Smooth muscle cell (in vitro differentiated cells): Measurements from ENCODE around the gene SPAG9. TPM values are rescaled to one million over a fixed set of nuclear protein-coding genes. Genes with fewer than 3 reads are reported as not detected.

Experiments used
- DNase-seq: peaks from one replicate; lab custom pipeline; 2025; ENCODE audit not compliant: unreplicated experiment; lab: John Stamatoyannopoulos, UW
- H2AFZ ChIP-seq: fragments of 200-600 bp; sonication (generic); 2 replicates; pipeline ENCODE4 v1.6.0; 2016; ENCODE audit warnings: antibody characterized with exemption, low read depth, mild to moderate bottlenecking
- H3F3A ChIP-seq: fragments of 200-600 bp; sonication (generic); 2 replicates; pipeline ENCODE4 v1.6.0; 2017; ENCODE audit warnings: antibody characterized with exemption, low read depth
- H3K27ac ChIP-seq: fragments of 200-600 bp; sonication (generic); 2 replicates; pipeline ENCODE4 v1.5.1; 2016; ENCODE audit warnings: low read depth, mild to moderate bottlenecking
- H3K27me3 ChIP-seq: fragments of 200-600 bp; sonication (generic); 2 replicates; pipeline ENCODE4 v1.6.1; 2016; ENCODE audit warnings: low read depth, mild to moderate bottlenecking
- H3K36me3 ChIP-seq: fragments of 200-600 bp; sonication (generic); 2 replicates; pipeline ENCODE4 v1.5.1; 2016; ENCODE audit warnings: low read depth
- H3K4me1 ChIP-seq: fragments of 200-600 bp; sonication (generic); 2 replicates; pipeline ENCODE4 v1.5.1; 2016; ENCODE audit warnings: low read depth
- H3K4me2 ChIP-seq: fragments of 200-600 bp; sonication (generic); 2 replicates; pipeline ENCODE4 v1.6.0; 2016; ENCODE audit warnings: mild to moderate bottlenecking
- H3K4me3 ChIP-seq: fragments of 200-600 bp; sonication (generic); 2 replicates; pipeline ENCODE4 v1.5.1; 2016; ENCODE audit warnings: mild to moderate bottlenecking
- H3K79me2 ChIP-seq: fragments of 200-600 bp; sonication (generic); 2 replicates; pipeline ENCODE4 v1.6.0; 2016; ENCODE audit warnings: low read depth, mild to moderate bottlenecking
- H3K9ac ChIP-seq: fragments of 200-600 bp; sonication (generic); 2 replicates; pipeline ENCODE4 v1.6.0; 2016; ENCODE audit warnings: low read depth
- H3K9me3 ChIP-seq: fragments of 200-600 bp; sonication (generic); replicated peaks from 2 replicates; pipeline ENCODE4 v1.5.1; 2016; ENCODE audit warnings: low read depth
- H4K20me1 ChIP-seq: fragments of 200-600 bp; sonication (generic); 2 replicates; pipeline ENCODE4 v1.6.0; 2016; ENCODE audit warnings: low read depth
- CTCF ChIP-seq: fragments of 200-600 bp; sonication (generic); IDR thresholded peaks from 2 replicates; pipeline ENCODE4 v1.5.1; 2017; ENCODE audit warnings: borderline replicate concordance, mild to moderate bottlenecking, antibody characterized with exemption; ENCODE audit not compliant: insufficient read depth, poor library complexity, severe bottlenecking
- WGBS: methylation state at CpG from one replicate; pipeline ENCODE4 v1.1.7; 2016; ENCODE audit warnings: low lambda C conversion rate; 5-methylcytosine and 5-hydroxymethylcytosine counted together
- polyA plus RNA-seq: library from polyadenylated mRNA; unstranded; fragments of >200 nt; fragmentation: Nextera tagmentation; extraction: Ambion mirVana; gene quantifications from 2 replicates; pipeline ENCODE4 v1.2.1, GENCODE V29; 2016
- total RNA-seq: library from RNA; depleted of rRNA; stranded (reverse); fragments of >200 nt; gene quantifications from 2 replicates; pipeline ENCODE4 v1.2.3, GENCODE V29; 2014

Gene SPAG9
- total and polyA plus RNA-seq, 2 experiments from 2014 or later, result 29.1 to 64.8 TPM

GRCh38 chr17:51029142-51029541, 91.5 kb downstream of the SPAG9 start:
- no peaks in the 10 kb centered on the region for H3K9me3 ChIP-seq
- H3K27ac ChIP-seq, result peak overlapping the region; percentile 54
- TF ChIP-seq CTCF, result no peak
- H3K4me2 ChIP-seq, result no peak overlapping the region
- H3K9ac ChIP-seq, result peak overlapping the region; percentile 5
- H2AFZ ChIP-seq, result no peak overlapping the region
- H3F3A ChIP-seq, result no peaks in the 10 kb centered on the region
- no peaks in the 10 kb centered on the region for H3K4me1 ChIP-seq
- H3K36me3 ChIP-seq, result no peaks in the 10 kb centered on the region
- no peak for DNase-seq
- no peaks in the 10 kb centered on the region for H3K27me3 ChIP-seq
- peaks cover 8% of the 10 kb centered on the region for H3K79me2 ChIP-seq
- no peak overlapping the region for H3K4me3 ChIP-seq
- 100% methylated on average over 1 of the region's 1 CpG for WGBS
- H4K20me1 ChIP-seq, result no peaks in the 10 kb centered on the region

GRCh38 chr17:51028176-51028863, 92.3 kb downstream of the SPAG9 start:
- Histone ChIP-seq H3K4me1 (no peaks in the 10 kb centered on the region), H3K79me2 (peaks cover under 1% of the 10 kb centered on the region), H3K9me3 (no peaks in the 10 kb centered on the region), H3F3A (no peaks in the 10 kb centered on the region), H2AFZ (no peak overlapping the region), H3K27ac (no peak overlapping the region), H3K9ac (no peak overlapping the region), H4K20me1 (no peaks in the 10 kb centered on the region), H3K4me3 (no peak overlapping the region), H3K27me3 (no peaks in the 10 kb centered on the region), H3K36me3 (no peaks in the 10 kb centered on the region), H3K4me2 (no peak overlapping the region)
- WGBS, result 100% methylated on average over 1 of the region's 1 CpG
- TF ChIP-seq CTCF, result no peak
- DNase-seq, result no peak

GRCh38 chr17:51018541-51018940, 102.1 kb downstream of the SPAG9 start:
- Histone ChIP-seq H2AFZ (no peak overlapping the region), H3K9me3 (no peaks in the 10 kb centered on the region), H3K36me3 (peaks cover 7% of the 10 kb centered on the region)

More at GRCh38 chr17:51018541-51018940, 102.1 kb downstream of the SPAG9 start:
- H4K20me1 ChIP-seq, result no peaks in the 10 kb centered on the region
- DNase-seq, result no peak
- no peak overlapping the region for H3K4me3 ChIP-seq
- no peak overlapping the region for H3K4me2 ChIP-seq
- H3K9ac ChIP-seq, result no peak overlapping the region
- 91% methylated on average over 6 of the region's 6 CpGs for WGBS
- H3K27me3 ChIP-seq, result no peaks in the 10 kb centered on the region
- no peak overlapping the region for H3K27ac ChIP-seq
- H3F3A ChIP-seq, result no peaks in the 10 kb centered on the region
- no peak for TF ChIP-seq CTCF
- H3K4me1 ChIP-seq, result no peaks in the 10 kb centered on the region
- no peaks in the 10 kb centered on the region for H3K79me2 ChIP-seq
